ENCODE measurements around the gene MISP.

The MISP gene

DNA sequence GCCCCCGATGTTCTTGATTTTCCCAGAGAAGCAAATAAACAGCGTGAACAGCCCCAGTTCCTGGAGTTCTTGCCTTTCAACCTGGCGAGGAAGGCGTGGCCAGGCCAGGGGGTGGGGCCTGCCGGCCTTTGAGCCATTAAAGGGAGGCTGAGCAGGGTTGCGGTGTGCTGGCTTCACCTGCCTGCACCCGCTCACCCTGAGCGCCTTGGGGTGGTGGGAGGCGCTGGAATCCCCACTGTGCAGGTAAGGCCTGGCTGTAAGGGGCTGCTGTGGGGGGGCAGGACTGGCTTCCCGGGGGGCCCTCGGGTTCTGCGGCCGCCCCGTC, 2.7 kb upstream of the MISP start:
- DNase-seq = no peak

DNA sequence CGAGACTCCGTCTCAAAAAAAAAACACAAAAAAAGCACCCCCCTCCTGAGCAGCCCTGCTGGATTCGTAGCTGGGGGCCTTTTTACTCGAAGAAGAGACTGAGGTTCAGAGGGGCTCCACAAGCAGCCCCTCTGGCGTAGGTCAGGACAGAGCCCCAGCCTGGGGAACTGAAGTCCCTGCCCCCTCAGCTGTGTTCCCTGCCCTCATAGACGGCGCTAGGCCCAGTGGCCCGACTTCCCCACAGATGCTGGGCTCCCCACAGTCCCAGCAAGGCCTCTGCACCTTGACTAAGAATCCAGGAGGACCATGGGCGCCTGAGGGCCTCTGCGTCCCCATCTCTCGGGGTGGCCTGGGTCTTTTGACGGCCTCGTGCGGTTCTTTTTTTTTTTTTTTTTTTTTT, 1.1 kb upstream of the MISP start:
- no peak for DNase-seq

DNA sequence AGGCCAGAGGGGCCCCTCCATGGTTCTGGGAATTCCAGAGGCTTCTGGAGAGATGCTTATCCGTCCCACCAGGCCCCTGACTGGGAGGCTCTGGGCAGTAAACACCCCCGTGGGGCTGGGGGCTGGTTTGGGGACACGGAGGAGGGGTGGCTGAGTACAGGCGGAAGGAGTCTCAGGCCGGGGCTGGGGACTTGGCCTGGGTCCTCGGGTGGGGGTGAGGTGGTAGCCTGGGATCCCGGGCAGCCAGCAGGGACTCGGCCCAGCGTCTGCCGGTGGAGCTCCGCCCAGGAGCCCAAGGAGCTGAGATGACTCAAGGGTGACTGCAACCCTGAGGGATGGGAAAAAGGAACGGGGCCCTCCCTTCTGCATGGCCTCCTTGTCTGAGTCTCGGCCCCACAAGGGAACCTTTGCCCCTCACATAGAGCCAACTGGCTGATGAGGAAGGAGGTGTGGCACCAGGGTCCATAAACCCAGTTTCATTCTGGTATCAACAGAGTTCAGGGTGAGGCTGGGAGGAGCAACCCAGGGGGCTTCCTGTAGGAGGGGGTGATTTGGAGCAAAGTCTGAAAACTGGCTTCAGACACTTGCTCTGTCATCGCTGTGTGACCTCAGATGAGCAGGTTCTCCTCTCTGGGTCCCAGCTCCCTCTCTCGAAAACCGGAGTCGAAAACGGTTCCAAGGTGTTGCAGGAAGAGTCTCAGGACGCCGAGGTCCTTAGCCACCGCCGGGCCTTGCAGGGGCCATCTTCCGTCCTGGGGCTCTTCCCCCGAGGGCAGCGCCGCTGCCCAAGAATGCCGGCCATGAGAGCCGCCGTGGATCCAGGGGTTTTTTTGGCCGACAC, 809 bp downstream of the MISP start:
- no peak for DNase-seq

GRCh38 chr19:752652-753517, 2.0 kb downstream of the MISP start:
- no peak for DNase-seq

GRCh38 chr19:754530-754929, 3.6 kb downstream of the MISP start:
- no peak for DNase-seq

DNA sequence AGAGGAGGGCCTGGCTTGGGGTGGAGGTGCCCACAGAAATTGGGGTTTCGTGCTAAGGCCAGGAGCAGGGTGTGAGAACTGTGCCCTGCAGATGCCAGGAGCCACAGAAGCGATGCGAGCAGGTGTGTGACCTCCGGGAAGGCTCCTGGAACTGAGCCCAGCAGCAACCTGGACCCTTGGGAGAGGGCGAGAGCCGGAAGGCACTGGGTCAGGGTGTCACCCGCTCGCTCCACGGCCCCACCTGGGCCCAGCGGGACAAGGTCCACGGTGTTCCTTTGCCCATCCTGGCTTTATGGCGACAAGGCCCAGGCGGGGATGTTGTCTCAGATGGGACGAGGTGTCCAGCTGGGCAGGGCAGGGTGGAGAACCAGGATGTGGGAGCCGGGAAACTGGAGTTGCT, 4.2 kb downstream of the MISP start:
- no peak for DNase-seq

DNA sequence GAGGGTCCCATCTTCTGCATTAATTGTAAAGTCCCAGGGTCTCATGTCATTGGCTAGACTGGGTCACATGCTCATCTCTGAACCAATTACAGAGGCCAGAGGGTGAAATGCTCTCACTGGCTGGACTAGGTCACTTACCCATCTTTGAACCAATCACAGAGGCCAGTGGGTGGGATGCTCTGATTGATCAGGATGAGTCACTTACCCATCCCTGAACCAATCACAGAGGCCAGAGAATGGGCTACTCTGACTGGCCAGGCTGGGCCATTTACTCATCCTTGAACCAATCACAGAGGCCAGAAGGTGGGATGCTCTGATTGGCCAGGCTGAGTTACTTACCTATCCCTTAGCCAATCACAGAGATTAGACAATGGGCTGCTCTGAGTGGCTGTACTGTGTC, 5.3 kb downstream of the MISP start:
- DNase-seq = no peak

DNA sequence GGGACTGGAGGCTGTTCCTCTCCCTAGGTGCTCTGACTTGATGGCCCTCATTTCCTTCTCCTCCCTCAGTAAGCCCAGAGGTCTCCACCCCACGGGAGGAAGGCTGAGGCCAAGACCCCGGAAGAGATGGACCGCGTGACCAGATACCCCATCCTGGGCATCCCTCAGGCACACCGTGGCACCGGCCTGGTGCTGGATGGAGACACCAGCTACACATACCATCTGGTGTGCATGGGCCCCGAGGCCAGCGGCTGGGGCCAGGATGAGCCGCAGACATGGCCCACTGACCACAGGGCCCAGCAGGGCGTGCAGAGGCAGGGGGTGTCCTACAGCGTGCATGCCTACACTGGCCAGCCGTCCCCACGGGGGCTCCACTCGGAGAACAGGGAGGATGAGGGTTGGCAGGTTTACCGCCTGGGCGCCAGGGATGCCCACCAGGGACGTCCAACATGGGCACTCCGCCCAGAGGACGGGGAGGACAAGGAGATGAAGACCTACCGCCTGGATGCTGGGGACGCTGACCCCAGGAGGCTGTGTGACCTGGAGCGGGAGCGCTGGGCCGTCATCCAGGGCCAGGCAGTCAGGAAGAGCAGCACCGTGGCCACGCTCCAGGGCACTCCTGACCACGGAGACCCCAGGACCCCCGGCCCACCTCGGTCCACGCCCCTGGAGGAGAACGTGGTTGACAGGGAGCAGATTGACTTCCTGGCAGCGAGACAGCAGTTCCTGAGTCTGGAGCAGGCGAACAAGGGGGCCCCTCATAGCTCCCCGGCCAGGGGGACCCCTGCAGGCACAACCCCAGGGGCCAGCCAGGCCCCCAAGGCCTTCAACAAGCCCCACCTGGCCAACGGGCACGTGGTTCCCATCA, 6.1 kb downstream of the MISP start:
- no peak for DNase-seq

GRCh38 chr19:757811-758668, 7.1 kb downstream of the MISP start:
- no peak for DNase-seq

DNA sequence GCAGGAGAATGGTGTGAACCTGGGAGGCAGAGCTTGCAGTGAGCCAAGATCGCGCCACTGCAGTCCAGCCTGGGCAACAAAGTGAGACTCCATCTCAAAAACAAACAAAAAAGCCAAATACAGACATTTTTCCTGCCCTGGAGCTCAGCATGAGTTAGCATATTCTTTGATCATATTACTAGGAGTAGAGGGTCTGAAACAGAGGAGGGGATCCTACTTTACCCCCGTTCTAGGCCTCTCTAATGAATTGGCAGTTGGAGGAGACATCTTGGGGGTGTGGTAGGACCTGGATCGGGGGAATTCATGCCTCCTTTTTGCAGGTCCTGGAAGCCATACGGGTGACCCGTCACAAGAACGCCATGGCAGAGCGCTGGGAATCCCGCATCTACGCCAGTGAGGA, 12.3 kb downstream of the MISP start:
- no peak for DNase-seq

DNA sequence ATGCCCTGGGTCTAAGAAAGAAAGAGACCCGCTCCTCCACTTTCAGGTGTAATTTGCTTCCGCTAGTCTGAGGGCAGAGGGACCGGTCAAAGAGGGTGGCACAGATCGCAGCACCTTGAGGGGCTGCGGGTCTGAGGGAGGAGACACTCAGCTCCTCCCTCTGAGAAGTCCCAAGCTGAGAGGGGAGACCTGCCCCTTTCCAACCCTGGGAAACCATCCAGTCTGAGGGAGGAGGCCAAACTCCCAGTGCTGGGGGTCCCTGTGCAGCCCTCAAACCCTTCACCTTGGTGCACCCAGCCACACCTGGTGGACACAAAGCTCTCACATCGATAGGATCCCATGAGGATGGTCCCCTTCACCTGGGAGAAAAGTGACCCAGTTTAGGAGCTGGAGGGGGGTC, 13.0 kb downstream of the MISP start:
- no peak for DNase-seq

DNA sequence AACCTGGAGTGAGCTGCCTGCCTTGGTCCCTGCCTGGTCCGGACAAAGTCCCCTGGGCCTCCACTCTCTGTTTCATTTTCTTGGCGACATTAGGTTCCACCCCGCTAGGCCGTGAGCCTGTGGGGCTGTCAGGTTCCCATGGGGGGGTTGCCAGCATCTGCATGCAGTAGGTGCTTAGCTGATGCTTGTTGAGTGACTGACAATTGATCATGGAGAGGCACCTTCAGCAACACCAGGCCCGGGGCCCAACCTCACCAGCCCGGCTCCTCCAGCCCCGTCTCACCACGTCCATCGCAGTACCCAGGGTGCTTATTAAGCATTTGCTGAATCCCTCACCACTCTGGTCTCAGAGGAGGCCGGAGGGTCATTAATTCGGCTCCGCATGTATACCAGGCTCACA, 13.4 kb downstream of the MISP start:
- DNase-seq = no peak

- no peak for DNase-seq
Observed at GRCh38 chr19:765179-765738, 14.3 kb downstream of the MISP start.

- DNase-seq = no peak
Observed at GRCh38 chr19:768424-768823, 17.5 kb downstream of the MISP start.

- no peak for DNase-seq
Observed at GRCh38 chr19:769616-770015, 18.7 kb downstream of the MISP start.

GRCh38 chr19:771332-771785, 20.4 kb downstream of the MISP start:
- no peak for DNase-seq

DNA sequence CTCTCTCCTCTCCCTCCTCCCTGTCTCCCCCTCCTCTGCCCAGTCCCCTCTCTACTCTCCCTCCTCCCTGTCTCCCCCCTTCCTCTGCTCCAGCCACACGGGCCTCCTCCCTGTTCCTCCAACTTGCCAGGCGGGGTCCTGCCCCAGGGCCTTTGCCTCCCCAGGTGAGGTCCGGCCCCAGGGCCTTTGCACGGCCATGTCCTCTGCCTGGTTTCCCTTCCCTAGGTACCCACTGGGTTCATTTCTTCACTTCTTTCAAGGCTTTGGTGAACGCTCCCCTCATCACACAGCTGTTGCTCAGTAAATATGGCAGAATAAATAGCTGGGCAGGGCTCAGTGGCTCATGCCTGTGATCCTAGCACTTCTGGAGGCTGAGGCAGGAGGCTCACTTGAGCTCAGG, 21.2 kb downstream of the MISP start:
- DNase-seq = no peak

DNA sequence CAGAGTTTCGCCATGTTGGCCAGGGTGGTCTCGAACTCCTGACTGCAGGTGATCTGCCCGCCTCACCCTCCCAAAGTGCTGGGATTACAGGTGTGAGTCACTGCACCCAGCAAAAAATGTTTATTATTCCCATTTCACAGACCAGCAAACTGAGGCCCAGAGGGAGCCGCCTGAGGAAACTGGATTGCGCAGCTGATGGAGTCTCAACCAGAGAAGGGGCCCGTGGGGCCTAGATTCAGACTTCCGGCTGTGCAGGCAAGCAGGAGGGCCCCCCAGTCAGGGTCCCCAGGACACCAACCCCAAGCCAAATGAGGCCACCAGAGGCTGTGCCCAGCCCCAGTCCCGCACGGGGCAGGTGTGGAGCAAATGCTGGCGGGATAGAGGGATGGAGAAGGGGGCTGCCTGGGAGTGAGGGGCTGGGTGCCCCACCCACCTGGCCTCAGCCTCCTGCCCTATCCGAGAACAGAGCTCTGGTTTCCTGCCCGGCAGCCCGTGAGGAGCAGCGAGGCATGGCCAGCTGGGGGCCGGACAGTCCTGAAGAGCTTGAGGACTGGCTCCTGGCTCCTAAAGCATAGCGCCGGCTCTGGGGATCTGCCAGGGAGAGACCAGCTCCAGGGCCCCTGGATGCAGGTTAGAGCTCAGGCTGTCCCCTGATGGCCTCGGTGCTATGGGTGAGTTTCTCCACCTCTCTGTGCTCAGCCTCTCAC, 22.0 kb downstream of the MISP start:
- no peak for DNase-seq

DNA sequence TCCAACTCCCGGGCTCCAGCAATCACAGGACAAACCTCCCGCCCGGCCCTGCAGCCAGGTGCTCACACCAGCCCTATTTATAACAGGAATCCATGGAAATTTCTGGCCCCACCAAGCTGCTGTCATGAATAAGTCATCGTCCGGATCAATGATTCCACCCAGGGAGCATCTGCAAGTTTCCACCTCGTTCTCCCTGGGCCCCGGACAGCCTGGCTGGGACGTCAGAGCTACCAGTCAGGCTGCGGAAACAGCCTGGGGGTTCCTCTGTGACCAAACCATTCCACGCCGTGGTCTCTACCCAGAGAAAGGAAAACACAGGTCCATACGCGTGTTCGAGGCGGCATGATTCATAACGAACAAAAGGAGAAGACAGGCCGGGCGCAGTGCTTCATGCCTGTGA, 25.6 kb downstream of the MISP start:
- DNase-seq = no peak

DNA sequence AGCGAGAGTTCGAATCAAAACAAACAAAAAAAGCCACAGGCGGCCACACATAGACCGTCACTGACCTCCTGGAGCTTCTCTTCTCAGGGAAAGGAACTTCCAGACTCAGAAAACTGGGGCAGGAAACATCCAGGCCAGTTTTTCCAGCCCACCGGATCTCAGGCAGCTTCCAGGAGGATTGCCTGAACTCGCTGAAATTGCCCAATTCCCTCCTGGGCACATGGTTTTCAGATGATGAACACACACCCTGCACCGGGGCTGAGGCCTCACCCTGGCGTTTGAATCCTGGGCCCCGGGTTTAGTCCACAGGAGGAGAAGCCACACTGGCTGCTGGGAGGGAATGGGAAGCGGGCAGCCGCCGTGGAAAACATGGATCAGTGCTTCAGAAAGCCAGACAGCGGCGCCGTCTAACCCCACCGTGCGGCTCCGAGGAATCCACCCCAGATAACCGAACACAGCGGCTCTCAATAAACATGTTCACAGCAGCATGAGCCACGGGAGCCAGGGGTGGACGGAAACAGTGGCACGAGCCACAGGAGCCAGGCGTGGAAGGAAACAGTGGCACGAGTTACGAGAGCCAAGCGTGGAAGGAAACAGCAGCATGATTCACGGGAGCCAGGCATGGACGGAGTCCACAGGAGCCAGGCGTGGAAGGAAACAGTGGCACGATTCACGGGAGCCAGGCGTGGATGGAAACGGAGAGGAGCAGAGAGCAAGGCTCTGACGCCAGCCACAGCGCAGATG, 28.2 kb downstream of the MISP start:
- no peak for DNase-seq

- no peak for DNase-seq
Observed at GRCh38 chr19:780935-781334, 30.0 kb downstream of the MISP start.

Measured in NCI-H1105 treated with DMSO at 0.1 percent for 48 hours (cell line).